Suprapubic skin (tissue), 4 donors: Measurements from ENCODE around the gene ARHGAP32. TPM values are rescaled to one million over a fixed set of nuclear protein-coding genes. Genes with fewer than 3 reads are reported as not detected.

Source experiments
- DNase-seq, 2 donors: peaks; one replicate each; pipeline ENCODE4 v3.0.0-alpha.2; 2019; ENCODE audit warnings: low spot score in 2 of 2
- H3K27ac ChIP-seq: fragments of 200-600 bp; sonication (generic); one replicate; pipeline ENCODE4 v1.5.1; 2019
- H3K27me3 ChIP-seq: fragments of 200-600 bp; sonication (generic); one replicate; pipeline ENCODE4 v1.5.1; 2019
- H3K36me3 ChIP-seq: fragments of 200-600 bp; sonication (generic); one replicate; pipeline ENCODE4 v1.5.1; 2019
- H3K4me1 ChIP-seq: fragments of 200-600 bp; sonication (generic); one replicate; pipeline ENCODE4 v1.5.1; 2019
- H3K4me3 ChIP-seq: fragments of 200-600 bp; sonication (generic); one replicate; pipeline ENCODE4 v1.5.1; 2019; ENCODE audit warnings: mild to moderate bottlenecking
- H3K9me3 ChIP-seq: fragments of 200-600 bp; sonication (generic); one replicate; pipeline ENCODE4 v1.5.1; 2019
- CTCF ChIP-seq, 2 donors: fragments of 200-600 bp in 1 of 2; fragments of 450-650 bp in 1 of 2; sonication (generic) in 1 of 2; IDR thresholded peaks; one replicate each; pipeline ENCODE4 v1.5.1; 2016 to 2019; ENCODE audit warnings: antibody characterized with exemption in 2 of 2, mild to moderate bottlenecking in 1 of 2, moderate library complexity in 1 of 2
- EP300 ChIP-seq: sonication (generic); formaldehyde crosslinking; IDR thresholded peaks from one replicate; pipeline ENCODE4 v1.6.1; 2017; ENCODE audit warnings: antibody characterized with exemption
- POLR2A ChIP-seq, 2 donors: fragments of 450-650 bp; IDR thresholded peaks; one replicate each; pipeline ENCODE4 v1.6.1; 2017; ENCODE audit warnings: antibody characterized with exemption in 2 of 2, mild to moderate bottlenecking in 2 of 2, moderate library complexity in 2 of 2
- POLR2AphosphoS5 ChIP-seq, 3 donors: sonication (generic); formaldehyde crosslinking; IDR thresholded peaks; one replicate each; pipeline ENCODE4 v1.6.1; 2017; ENCODE audit warnings: antibody characterized with exemption in 3 of 3
- WGBS: methylation state at CpG from one replicate; pipeline ENCODE4 v1.1.5; 2018; 5-methylcytosine and 5-hydroxymethylcytosine counted together
- total RNA-seq, 4 donors: library from RNA; depleted of rRNA; stranded (reverse); fragments of >200 nt; gene quantifications; one replicate each; pipeline ENCODE4 v1.1.0, GENCODE V29; 2016

Gene ARHGAP32
- total RNA-seq, 4 donors from 2014 or later, result 49.5 to 93.4 (median 62.1) TPM

- Histone ChIP-seq H3K9me3 (no peaks in the 10 kb centered on the region), H3K27ac (no peak overlapping the region), H3K36me3 (no peaks in the 10 kb centered on the region), H3K4me3 (no peak overlapping the region), H3K27me3 (no peaks in the 10 kb centered on the region), H3K4me1 (no peaks in the 10 kb centered on the region)
- no peak for DNase-seq
- 90% methylated on average over 7 of the region's 7 CpGs for WGBS
- TF ChIP-seq CTCF (IDR thresholded peaks at IDR 0.05) (no peak), EP300 (no peak), POLR2AphosphoS5 (IDR thresholded peaks at IDR 0.05) (no peak), POLR2A (IDR thresholded peaks at IDR 0.05) (no peak)
These were observed 116.4 kb downstream of the ARHGAP32 start for GRCh38 chr11:129075757-129076156.

GRCh38 chr11:129067454-129067853 lies 124.7 kb downstream of the ARHGAP32 start:
- H3K4me3 ChIP-seq, result no peak overlapping the region
- H3K36me3 ChIP-seq, result peaks cover 10% of the 10 kb centered on the region
- H3K9me3 ChIP-seq, result no peaks in the 10 kb centered on the region
- H3K4me1 ChIP-seq, result no peaks in the 10 kb centered on the region
- no peak overlapping the region for H3K27ac ChIP-seq
- DNase-seq, result no peak
- no peak for TF ChIP-seq CTCF (IDR thresholded peaks at IDR 0.05)
- no peak for TF ChIP-seq POLR2AphosphoS5 (IDR thresholded peaks at IDR 0.05)
- TF ChIP-seq EP300, result no peak
- TF ChIP-seq POLR2A (IDR thresholded peaks at IDR 0.05), result no peak
- H3K27me3 ChIP-seq, result no peaks in the 10 kb centered on the region
- WGBS, result 93% methylated on average over 2 of the region's 2 CpGs

- TF ChIP-seq POLR2A (IDR thresholded peaks at IDR 0.05) (no peak), EP300 (no peak), CTCF (IDR thresholded peaks at IDR 0.05) (no peak), POLR2AphosphoS5 (IDR thresholded peaks at IDR 0.05) (no peak)
- Histone ChIP-seq H3K4me3 (no peak overlapping the region), H3K4me1 (no peaks in the 10 kb centered on the region), H3K36me3 (peaks cover 12% of the 10 kb centered on the region), H3K27ac (no peak overlapping the region), H3K9me3 (no peaks in the 10 kb centered on the region), H3K27me3 (no peaks in the 10 kb centered on the region)
- 81% methylated on average over 1 of the region's 1 CpG for WGBS
- DNase-seq, result no peak
These were observed 125.9 kb downstream of the ARHGAP32 start for GRCh38 chr11:129066229-129066628.

GRCh38 chr11:129063118-129063517 lies 129.0 kb downstream of the ARHGAP32 start:
- Histone ChIP-seq H3K4me3 (no peak overlapping the region), H3K9me3 (no peaks in the 10 kb centered on the region), H3K27ac (no peak overlapping the region), H3K27me3 (no peaks in the 10 kb centered on the region), H3K36me3 (peaks cover 12% of the 10 kb centered on the region), H3K4me1 (no peaks in the 10 kb centered on the region)
- no peak for DNase-seq
- no peak for TF ChIP-seq EP300
- TF ChIP-seq POLR2AphosphoS5 (IDR thresholded peaks at IDR 0.05), result no peak
- TF ChIP-seq POLR2A (IDR thresholded peaks at IDR 0.05), result no peak
- TF ChIP-seq CTCF (IDR thresholded peaks at IDR 0.05), result no peak

- H3K36me3 ChIP-seq, result peaks cover 12% of the 10 kb centered on the region
- DNase-seq, result no peak
- no peak overlapping the region for H3K4me3 ChIP-seq
- no peaks in the 10 kb centered on the region for H3K9me3 ChIP-seq
- H3K27me3 ChIP-seq, result no peaks in the 10 kb centered on the region
- H3K27ac ChIP-seq, result no peak overlapping the region
- H3K4me1 ChIP-seq, result no peaks in the 10 kb centered on the region
- TF ChIP-seq POLR2AphosphoS5 (IDR thresholded peaks at IDR 0.05) (no peak), POLR2A (IDR thresholded peaks at IDR 0.05) (no peak), CTCF (IDR thresholded peaks at IDR 0.05) (no peak), EP300 (no peak)
- WGBS, result 87% methylated on average over 7 of the region's 7 CpGs
These were observed 130.5 kb downstream of the ARHGAP32 start for GRCh38 chr11:129061492-129062230.
